GM21360 (cell line): Measurements from ENCODE around the gene CDH22.

Source experiments
- ATAC-seq: cut with Tn5 transposase; IDR thresholded peaks from one replicate; pipeline ENCODE4 v1.9.1; 2021; ENCODE audit warnings: mild to moderate bottlenecking, moderate library complexity; ENCODE audit not compliant: unreplicated experiment

Gene CDH22, protein sequence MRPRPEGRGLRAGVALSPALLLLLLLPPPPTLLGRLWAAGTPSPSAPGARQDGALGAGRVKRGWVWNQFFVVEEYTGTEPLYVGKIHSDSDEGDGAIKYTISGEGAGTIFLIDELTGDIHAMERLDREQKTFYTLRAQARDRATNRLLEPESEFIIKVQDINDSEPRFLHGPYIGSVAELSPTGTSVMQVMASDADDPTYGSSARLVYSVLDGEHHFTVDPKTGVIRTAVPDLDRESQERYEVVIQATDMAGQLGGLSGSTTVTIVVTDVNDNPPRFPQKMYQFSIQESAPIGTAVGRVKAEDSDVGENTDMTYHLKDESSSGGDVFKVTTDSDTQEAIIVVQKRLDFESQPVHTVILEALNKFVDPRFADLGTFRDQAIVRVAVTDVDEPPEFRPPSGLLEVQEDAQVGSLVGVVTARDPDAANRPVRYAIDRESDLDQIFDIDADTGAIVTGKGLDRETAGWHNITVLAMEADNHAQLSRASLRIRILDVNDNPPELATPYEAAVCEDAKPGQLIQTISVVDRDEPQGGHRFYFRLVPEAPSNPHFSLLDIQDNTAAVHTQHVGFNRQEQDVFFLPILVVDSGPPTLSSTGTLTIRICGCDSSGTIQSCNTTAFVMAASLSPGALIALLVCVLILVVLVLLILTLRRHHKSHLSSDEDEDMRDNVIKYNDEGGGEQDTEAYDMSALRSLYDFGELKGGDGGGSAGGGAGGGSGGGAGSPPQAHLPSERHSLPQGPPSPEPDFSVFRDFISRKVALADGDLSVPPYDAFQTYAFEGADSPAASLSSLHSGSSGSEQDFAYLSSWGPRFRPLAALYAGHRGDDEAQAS

DNA sequence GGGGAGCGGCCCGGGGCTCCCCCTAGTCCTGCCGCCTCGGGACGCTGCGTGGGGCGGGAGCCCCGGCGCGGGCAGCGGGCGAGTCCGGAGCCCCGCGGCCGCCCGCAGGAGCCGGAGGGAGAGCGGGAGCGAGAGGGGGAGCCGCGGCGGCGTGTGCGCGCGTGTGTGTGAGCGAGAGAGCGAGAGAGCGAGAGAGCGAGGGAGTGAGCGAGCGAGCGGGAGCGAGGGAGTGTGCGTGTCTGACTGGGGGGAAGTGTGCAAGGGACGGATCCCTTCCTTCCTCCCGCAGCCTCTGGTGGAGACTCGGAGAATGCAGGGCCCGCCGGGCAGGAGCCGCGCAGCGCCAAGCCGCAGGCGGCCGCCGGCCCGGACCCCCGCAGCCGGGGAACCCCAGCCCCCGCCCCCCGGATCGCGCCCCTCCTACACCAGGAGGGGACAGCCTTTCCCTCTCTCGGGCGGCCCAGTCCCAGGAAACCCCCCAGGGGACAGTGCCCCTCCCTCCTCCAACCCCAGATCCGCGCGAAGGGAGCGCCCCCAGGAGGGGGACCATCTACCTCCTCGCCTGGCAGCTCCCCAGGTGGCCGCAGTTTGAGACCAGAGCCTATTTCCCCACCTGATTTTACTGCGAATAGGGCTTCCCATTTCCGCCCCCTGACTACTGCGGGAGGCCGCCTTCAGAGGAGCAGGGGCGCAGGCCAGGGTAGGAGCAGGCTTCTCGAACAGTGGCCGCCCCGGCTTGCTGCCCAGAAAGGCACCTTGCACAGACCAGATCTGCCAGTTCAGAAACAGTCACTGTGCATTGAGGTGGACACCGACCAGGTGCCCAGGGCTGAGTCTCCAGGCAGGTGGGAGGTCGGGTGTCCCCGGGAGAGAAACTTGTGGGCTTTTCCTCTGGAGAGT lies at the start of gene CDH22:
Gene CDH22, minus strand, starts transcription at position 241 of the 900 bp plus-strand sequence. CDS start 57,204 bp downstream, outside the sequence.
- no peak for ATAC-seq

DNA sequence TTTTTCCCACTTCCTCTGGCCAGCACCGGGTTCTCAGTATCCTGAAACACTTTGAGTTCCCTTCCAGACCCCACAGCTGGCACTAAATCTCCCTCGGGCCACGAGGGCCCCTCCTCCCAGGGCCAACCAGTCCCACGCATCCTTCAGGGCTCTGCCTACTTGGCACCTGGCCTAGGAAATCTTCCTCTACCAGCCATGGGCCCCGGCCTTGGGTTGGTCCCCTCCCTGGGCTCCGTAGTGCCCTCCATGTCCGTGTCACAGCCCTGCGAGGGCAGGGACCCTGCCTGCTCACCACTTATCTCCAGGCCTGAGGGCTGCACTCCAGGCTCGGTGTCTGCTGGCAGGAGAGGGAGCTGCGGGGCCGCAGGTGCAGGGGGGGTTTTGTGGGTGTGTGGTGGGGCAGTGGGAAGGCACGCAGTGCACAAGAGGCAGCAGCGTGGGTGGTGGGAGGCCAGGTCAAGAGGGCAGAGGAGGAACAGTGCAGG lies 48.8 kb upstream of the CDH22 start:
- no peak for ATAC-seq

GRCh38 chr20:46356195-46357029 lies 48.1 kb upstream of the CDH22 start:
- no peak for ATAC-seq

DNA sequence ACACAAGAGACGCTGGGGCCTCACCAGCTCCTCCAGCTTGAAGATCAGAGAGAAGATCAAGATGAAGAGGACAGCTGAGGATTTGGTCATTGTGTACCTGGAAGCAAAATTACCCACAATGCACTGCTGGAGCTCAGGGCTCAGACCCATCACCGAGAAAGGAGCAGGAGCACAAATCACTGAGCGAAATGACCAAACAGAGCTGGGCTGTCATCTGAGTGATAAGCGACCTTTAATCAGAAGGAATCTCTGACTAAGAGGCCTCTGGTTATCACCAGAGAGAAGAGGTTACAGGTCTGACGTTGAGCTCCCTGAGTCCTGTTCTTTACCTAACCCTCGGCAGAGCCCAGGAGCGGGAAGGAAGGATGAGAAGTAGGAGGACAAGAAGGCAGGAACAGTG lies 47.5 kb upstream of the CDH22 start:
- no peak for ATAC-seq

GRCh38 chr20:46354920-46355654 lies 46.8 kb upstream of the CDH22 start:
- ATAC-seq = no peak

GRCh38 chr20:46354207-46354555 lies 45.9 kb upstream of the CDH22 start:
- no peak for ATAC-seq

- no peak for ATAC-seq
Observed at GRCh38 chr20:46353500-46354206, 45.4 kb upstream of the CDH22 start.

GRCh38 chr20:46352370-46352938 lies 44.2 kb upstream of the CDH22 start:
- no peak for ATAC-seq

DNA sequence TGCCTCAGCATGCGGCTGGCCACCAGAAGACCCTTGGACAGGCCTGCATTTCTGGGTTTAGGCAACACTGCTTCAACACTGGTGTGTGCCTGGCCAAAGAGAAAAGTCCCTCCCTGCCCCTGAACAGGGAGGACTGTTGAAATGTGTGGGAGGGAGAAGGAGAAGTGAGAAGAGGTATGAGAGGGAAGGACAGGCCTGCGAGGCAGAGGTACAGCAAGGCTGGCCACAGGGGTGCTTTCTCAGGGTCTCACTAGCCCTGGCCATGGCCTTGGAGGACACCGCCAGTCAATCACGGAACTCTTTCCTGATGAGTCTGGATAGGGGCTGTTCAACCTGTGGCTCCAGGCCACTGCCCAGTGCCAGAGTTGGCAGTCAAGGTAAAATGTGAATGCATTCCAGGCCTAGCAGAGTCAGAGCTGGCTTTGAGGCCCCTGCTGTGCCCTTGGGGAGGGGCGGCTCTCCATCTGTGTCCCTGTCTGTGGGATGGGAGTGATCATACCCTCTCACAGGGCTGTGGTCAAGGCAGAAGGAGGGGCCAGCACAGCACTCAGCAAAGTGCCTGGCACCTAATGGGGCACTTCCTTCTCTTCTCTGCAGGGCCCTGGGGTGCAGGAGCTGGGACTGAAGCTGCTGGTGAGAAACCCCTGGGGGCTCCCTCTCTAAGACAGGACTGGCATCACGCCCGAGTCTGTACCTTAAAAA lies 43.2 kb upstream of the CDH22 start:
- ATAC-seq = no peak

DNA sequence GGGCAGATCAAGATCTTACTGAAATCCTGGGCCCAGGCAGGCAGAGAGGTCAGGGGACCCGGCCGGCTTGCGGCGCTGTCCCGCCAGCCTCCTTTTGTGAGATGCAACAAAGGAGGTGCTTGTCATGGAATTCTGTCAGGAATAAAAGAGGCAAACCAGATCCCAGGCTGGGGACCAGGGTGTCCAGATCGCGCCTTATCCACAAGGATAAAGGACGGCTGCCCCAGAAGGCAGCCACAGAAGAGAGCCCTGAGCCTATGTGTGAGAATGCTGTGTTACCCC lies 42.6 kb upstream of the CDH22 start:
- ATAC-seq = no peak

DNA sequence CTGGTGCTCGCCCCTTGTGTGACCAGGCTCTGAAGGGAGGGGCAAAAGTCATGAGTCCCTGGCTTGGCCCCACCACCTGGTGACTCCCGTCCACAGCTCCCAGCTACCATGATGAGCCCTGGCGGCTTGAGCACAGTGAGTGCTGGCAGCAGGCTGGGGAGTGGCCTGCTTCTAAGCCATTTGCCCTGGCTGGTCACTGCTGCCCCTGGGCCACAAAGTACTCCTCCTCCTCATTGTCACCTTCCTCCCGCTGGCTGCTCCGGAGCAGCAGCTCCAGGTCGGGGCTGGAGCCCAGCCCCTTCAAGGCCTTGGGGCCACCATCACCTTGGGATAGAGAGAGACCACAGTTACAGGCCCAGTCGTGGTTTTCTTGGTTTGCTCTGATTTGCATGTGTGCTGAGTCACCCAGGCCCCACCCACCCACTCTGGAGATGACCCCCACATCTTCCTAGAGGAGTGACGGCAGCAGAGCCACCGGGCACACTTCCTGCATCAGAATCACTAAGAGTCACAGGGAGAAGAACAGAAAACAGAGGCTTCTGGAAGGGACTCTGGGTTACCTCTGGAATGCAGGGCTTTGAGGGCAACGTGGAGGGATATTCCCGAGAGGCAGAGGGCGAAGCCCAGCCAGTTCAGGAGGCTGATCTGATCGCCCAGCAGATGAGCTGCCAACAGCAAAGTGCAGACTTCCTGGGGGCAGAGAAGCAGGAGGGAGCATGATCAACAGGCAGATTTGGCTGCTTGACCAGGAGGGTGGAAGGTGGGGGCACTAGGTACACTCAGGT lies 42.1 kb upstream of the CDH22 start:
- ATAC-seq = peak; percentile 45

DNA sequence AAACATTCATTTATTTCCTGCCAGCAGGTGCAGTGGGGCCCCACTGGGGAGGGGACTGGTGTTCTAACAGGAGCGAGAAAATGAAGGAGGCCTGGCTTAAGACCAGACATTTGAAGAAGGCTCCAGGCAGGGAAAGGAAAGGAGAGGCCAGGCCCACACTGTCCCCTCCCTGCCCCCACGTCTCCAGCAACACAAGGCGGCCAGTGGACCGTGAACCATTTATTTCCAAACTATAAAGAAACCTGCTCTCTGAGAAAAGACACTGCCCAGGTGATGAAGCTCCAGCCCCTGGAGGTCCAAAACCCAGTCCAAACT lies 41.4 kb upstream of the CDH22 start:
- ATAC-seq = no peak

GRCh38 chr20:46349035-46349741 lies 40.9 kb upstream of the CDH22 start:
- no peak for ATAC-seq

DNA sequence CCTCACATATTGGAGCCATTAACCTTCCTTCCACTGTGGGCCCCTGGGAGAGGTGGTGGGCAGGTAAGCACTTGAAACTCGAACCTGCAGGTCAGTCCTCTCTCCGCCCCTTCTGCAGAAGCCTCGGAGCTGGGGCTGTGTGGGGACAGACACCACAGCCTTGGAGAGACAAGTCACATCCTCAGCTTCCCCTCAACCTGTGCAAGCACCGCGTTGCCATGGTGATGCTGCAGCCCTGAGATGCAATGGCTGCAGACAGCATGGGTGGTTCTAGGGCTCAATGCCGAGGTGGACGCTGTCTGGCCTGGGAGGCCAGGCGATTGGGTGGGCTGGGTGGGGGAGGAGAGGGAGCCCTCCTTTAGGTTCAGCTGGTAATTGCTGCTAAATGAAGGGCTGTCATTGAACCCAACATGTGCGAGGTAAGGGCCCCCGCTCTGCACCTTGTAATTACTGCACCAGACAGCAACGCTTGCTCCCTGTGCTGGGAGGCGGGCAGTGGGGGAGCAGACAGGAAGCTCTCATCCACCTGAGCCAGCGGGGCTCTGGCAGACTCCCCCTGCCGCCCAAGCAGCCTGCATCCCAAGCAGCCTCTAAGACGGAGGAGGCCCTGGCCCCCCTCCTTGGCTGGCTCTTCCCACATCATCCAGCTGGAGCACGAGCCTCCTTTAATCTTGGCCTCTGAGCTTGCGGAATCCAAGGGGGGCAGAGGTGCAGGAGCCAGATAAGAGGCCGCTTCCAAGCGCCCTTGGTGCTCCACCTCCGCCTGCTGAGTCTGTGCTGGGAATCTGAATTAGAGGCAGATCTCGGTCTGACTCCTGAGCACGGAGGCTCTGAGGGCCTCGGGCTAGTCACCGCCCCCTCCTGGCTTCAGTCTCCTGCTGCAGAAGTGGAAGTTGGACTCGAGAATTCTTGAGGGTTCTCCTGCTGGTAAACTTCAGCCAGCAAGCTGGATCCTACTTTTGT lies 39.8 kb upstream of the CDH22 start:
- no peak for ATAC-seq

- no peak for ATAC-seq
Observed at GRCh38 chr20:46346770-46347169, 38.5 kb upstream of the CDH22 start.
